Hypothalamus (tissue), 51 donors: ENCODE data around the gene CD109.
"Not testable (repeated sequence)": the region's sequence is repeated elsewhere in the genome, so short reads cannot be mapped to it uniquely, and the experiment has no call there.

Source experiments
- DNase-seq, 51 donors: peaks; one replicate each; lab custom pipeline; 2025; lab: John Stamatoyannopoulos, UW

The CD109 gene

DNA sequence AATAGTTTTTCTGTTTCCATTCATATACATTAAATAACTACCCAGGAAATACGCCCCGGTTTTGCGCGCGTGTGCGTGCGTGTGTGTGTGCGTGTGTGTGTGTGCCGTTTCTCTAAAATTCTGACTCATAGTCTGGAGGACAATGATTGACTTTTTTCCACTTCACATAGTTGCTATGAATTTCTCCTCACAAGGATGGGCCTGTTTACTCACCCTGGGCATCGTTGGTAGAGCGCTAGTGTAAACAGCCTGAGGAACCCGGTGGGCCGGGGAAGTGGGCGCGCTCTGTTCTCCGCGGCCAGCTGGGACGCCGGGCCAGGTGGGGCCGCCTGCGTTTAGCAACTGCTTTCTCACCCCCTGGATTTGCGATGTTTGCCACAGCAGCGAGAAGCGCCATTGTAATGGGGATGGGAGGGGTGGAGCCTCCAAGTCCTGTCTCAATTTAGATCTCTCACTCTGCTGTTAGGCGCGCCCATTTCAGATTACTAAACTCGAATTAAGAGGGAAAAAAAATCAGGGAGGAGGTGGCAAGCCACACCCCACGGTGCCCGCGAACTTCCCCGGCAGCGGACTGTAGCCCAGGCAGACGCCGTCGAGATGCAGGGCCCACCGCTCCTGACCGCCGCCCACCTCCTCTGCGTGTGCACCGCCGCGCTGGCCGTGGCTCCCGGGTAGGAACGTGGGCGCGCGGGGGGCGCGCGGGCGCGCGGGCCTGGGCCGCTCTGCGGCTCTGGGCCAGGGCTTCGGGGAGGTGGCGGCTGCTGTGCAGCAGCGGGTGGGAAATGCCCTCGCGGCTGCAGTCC is at the start of gene CD109:
Gene CD109 (plus strand): TSS at position 585 of the 803 bp plus-strand sequence. CDS start 13 bp downstream, at position 598.
- DNase-seq, result peak in 18 of 51 donors; percentile 4 to 74 (median 22)

DNA sequence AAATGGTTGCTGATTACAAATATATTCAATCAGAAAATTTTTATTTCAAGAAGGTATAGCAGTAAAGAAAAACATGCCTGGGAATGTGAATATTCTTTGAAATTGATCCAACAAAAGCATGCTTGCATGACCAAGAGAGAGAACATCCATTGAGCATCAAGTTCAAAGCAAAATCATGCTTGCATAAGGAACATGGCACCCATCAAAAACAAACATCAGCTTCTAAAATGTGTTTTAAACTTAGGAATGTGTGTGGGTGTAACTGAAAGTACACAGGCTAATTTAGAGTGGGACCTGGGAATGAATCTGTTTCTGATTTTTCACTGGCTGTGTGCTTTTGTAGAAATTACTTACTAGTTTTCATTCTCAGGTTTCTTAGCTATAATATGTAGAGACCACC is 47.8 kb upstream of the CD109 start:
- no peak for DNase-seq

DNA sequence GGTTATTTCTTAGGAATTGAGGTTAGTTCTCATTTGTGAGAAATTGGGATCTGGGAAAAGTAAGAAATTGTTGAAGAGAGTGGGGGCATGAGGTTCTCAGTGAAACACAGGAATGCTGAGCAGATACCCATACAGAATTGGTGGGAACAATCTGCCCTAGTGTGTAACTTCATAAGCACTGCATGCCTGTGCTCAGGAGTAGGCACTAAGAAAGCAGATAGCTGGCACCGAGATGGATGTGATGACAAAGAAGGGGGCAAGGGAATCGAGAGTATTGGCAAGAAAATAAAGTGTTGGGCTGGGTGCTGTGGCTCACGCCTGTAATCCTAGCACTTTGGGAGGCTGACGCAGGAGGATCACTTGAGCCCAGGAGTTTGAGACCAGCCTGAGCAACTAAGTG is 46.2 kb upstream of the CD109 start:
- no peak for DNase-seq

DNA sequence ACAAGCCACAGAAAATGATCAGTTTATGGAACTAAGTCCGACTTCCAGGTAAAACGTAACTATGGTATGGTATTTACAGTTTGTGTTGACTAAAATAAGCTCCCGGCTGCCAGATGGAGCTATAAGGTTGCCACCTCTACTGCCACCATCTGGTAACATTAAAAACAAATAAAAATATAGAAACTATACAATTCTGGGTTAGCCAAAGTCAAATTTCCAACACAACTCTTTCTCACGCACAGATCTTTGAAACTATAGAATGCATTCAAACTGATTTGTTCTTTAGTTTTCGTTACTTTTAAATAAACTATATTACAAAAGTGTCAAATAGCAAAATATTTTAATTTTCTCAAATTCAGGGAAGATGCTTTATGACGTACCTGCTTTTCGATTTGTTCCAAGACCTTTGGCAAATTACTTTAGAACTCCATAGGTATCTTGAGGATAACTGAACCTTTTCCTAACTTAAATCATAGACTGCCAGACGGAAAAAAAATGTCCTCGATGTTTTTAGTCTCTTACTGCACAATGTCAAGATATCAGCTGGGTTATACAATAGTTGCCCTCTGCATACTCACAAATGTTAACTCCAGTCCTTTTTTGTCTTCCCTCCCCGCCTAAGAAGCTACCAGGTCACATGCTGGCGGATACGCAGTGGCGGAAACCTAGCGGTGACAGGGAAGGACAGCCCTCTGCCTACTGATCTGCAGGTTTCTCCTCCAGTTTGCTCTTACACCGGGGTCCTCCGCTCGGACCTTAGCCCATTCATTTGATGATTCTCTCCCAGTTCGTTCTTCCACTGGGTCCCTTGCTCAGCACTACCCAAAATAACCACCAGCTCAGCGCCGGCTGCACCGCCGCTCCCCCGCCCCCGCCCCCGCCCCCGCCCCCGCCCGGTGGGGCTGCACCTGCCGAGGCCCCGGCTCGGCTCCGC is 43.1 kb upstream of the CD109 start:
- DNase-seq, result peak in 48 of 51 donors; percentile 4 to 72 (median 39)

DNA sequence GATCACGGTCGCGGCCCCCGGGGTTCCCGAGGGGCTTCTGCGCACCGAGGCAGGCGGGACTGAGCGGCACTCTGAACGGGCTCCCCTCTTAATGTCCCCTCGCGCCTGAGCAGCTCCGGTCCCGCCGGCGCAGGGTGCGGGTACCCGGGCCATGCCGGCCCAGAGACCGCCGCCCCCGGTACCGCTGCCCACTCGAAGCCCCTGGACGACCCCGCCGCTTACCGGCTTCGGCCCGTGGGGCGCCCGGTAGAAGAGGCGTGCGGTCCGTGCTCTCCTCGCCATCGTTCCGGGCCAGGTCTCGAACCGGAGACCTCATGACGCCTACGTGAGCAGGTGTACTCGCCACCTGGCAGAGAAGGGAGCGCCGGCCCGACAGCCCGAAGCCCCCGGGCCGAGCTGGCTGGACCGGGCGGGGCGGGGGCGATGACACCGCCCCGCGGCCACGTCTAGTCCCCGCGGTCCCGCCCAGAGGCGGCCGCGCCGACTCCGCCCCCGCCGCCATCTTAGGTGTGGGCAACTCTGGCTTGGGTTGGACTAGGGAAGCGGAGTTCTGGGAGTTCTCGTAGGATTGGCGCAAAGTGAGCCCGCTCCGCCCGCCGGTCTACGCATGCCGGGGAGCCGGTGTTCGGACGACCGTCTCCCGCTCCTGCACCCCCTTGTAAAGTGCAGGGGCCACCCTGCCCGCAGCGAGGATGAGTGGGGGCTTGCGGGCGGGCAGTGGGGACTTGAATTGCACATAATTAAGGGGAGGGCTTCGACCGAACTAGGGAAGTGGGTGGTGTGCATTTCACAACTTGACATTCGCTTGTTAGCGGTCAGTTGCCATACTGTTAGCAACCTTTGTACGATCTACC is 42.2 kb upstream of the CD109 start, which contains the start of gene SLC17A5:
Gene SLC17A5 (minus strand): TSS at position 422 of the 854 bp plus-strand sequence. CDS start 106 bp downstream, at position 316.
- peak; percentile 44 to 94 (median 86) for DNase-seq

DNA sequence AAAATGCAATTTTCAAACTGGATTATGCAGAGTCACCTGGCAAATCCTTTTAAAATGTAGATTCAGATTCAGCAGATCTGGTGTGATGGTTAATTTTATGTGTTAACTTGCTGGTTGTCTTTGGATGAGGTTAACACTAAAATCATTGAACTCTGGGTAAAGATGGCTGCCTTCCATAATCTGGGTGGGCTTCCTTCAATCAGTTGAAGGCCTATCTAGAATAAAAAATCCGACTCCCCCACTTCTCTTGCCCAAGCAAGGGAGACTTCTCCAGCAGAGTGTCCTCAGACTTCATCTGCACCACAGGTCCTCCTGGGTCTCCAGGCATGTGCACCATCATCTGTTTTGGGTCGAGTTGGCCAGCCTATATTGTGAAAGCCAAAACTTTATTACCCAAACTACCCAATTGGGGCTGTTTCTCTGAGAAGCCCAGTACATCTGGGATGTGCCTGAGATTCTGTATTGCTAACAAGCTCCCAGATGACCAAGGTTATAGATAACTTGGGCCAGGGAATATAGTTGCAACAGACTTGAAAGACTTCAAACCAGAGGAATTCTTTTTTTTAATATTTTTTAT is 40.6 kb upstream of the CD109 start:
- no peak for DNase-seq

DNA sequence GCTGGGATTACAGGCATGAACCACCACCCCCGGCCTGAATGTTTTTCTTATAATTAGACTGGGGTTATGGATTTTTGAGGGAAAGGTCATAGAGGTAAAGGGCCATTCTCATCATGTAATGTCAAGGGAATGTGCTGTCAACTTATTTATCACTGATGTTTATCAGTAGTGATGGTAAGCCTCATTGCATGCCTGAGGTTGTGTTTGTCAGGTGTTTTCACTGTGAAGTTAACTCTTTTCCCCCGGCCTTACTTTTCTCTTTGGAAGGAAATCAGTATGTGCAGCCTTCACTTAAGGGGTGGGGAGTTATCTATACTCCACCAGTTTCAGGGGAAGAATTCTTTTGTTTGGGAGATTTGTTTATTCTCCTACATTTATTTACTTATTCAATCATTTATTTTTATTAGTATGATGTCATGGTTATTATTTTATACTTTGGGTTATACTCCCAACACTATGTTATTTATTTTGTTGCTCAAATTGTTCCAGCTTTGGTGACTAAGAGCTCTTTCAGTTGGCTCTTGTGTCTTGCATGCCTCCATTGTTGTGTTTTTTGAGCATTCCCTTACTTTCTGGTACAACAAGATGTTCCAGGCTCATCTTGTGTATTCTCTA is 39.4 kb upstream of the CD109 start:
- DNase-seq, result no peak

DNA sequence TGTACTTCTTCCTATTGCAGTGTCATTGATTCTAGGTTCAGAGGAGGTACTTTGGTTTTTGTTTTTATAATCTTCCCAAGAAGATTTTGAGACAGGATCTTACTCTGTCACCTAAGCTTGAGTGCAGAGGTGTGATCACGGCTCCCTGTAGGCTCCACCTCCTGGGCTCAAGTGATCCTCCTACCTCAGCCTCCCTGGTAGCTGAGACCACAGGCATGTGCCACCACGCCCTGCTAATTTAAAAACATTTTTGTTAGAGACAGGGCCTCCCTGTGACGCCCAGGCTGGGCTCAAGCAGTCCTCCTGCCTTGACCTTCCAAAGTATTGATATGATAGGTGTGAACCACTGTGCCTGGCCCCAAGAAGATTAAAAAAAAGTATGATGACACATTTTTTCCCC is 38.8 kb upstream of the CD109 start:
- DNase-seq, result no peak

DNA sequence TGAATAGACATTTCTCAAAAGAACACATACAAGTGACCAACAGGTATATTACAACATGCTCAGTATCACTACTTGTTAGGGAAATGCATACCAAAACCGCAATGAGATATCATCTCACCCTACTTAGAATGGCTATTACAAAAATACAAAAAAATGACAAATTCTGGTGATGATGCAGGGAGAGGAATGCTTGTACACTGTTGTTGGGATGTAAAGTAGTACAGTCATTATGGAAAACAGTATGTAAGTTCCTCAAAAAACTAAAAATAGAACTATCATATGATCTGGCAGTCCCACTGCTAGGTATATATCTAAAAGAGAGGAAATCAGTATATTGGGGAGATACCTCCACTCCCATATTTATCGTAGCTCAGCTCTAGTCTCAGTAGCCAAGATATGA is 31.3 kb upstream of the CD109 start:
- DNase-seq, result no peak

DNA sequence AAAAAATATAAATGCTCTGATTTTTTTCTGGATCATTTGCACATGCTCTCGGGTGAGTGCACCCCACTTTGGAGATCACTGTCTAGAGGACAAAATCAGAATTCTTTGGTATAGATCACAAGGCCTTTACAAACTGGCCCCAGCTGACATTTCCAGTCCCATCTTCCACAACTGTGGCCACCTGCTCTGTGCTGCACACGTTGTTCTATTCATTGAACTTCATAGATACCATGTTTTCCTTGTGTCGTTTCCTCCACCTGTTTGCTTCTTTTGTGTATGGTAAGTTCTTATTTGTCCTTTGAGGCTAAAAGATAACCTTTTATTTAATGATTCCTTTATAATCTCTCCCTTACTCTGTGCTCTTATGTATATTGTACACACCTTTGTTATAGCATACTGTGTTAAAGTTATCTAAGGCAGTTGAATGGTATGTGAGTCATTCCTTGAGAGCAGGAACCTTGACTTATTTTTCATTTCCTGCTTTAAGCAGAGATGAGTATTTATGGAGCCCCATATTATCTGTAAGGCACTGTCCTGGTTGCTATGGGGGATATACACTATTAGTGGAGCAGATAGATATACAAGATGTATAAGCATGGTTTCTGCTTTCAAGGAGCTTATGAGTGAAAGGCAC is 30.2 kb upstream of the CD109 start:
- DNase-seq, result no peak

DNA sequence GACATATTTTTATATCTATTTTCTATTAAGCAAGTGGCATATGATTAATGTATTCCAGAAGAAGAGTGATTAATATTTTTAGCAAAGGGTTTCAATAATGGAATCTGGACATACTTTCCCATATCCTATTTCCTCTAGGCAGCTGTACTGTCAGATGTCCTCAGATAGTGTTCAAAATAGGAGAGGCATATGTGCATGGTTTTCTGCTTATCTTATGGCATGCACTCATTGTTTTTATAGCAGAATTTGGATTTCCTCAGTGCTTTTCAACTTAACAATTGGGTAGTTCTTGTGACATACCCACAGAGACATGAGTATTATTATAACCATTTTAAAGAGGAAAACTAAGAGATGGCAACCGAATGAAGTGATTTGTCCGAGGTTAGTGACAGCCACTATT is 29.6 kb upstream of the CD109 start:
- DNase-seq, result no peak

DNA sequence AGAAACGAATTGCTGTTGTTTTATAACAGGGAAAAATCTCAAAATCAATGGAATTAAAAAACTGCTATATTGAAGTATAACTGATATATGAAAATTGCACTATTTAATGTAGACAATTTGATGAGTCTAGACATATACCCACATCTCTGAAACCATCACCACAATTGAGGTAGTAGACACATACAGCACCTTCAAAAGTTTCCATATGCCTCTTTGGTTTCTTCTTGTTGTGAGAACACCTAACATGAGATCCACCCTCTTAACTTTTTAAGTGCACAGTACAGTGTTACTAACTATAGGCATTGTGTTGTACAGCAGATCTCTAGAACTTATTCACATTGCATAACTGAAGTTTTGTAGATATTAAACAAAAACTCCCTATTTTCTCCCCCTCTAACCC is 28.2 kb upstream of the CD109 start:
- DNase-seq, result no peak

DNA sequence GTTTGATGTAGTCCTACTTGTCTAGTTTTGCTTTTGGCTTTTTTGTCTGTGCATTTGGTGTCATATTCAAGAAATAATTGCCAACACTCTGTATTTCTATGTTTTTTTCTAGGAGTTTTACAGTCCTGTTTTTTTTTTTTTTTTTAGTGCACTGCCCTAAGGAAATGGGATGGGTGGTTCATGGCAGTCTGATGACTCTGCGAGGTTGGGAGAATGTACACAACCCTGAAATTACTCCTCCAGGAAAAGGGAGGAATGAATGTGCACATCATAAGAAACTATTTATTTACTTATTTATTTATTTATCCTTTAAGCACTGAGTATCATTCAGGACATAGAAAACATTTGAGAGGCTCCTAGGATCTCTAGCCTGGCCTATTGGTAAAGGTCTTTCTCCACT is 27.0 kb upstream of the CD109 start:
- no peak for DNase-seq

DNA sequence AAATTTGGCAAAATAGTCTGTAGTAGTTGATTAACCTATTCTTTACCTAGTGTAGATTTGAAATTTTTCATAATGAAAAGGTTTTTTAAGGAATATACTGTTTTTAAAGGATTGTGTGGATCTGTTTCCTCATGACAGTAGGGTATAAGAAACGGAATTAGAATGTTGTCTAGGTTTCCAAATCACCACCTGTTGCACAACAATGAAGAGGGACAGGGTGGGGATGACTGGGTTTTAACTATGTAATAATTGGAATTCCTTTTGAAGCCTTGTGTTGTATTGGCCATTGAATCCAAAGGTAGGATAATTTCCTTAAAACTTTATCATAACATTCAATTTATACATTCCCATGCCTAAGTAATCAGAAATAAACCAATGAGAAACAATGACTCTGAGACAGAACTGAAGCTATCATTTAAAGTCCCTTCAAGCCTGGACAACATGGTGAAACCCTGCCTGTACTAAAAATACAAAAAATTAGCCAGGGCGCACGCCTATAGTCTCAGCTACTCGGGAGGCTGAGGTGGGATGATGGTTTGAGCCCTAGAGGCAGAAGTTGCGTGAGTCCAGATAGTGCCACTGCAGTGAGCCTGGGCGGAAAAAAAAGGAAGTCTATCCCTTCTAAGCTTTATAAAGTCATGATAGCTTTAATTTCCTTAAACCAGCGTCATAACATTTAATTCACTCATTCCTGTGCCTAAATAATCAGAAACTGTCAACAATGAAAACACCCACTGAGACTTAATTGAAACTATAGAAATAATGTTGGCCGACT is 23.9 kb upstream of the CD109 start:
- DNase-seq, result no peak

DNA sequence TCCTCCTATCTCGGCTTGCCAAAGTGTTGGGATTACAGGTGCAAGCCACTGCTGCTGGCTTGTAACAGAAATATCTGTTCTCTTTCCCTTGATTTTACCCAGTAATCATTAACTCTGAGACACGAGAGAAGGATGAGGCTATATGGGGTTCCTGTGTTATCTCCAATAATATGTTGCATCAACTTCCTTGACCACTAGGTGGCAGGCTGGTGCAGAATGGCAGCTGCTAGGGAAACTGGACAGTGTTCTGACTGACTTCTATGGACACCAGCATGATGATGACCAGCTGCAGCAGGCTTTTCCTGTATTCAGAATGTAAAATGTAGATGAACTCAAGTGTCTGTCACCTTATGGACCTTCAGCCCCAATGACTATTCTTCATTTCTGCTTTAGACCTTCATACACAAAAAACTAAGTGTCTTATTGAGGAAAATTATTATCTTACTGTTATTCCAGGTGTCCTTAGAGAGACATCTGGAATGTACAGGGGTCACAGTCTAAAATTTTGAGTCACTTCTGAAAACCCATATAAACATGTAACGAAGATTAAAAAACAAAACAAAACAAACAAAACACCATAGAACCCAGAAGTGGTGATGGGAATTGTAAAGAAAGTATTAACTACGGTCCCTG is 20.4 kb upstream of the CD109 start:
- DNase-seq, result peak in 45 of 51 donors; percentile 5 to 84 (median 37)

DNA sequence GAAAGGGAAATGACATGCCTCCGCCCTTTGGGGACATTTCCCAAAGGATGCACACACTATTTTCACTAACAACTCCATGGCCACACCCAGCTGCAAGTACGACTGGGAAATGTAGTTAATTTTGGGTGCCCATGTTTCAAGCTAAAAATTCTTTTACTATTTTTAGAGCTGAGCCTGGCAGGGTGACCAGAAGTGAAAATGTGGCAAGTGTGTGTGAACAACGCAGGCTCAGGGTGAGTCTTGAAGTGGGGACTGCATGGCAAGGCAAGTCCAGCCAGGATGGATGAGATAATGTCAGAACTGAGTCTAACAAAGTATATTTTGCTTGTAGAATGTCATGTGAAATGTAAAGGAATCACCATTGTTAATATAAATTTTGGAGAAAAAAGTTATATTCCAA is 17.0 kb upstream of the CD109 start:
- DNase-seq, result no peak

DNA sequence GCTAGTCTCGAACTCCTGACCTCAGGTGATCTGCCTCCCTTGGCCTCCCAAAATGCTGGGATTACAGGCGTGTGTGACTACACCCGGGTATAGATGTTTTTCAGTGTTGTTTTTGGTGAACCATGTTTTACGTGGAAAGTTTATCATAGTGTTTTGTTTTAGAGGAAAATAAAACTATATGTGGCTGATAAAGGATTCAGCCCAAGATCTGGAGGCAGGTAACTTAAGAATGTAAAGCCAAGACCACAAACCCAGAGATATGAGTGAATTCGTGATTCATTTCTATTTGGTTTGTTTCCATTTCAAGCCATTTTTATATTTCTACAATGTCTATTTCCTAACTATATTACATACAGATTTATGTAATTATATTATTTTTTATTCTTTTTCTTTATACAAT is 16.2 kb upstream of the CD109 start:
- not testable (repeated sequence) for DNase-seq
